Caco-2 (cell line): ENCODE data around the gene CBFB. TPM values are rescaled to one million over a fixed set of nuclear protein-coding genes. Genes with fewer than 3 reads are reported as not detected.

ENCODE experiments used
- BruUV-seq: library from RNA; stranded (reverse); fragments of 400-500 nt; replicated peaks from 2 replicates; lab custom pipeline; 2021; lab: Mats Ljungman, UMichigan
- CTCF ChIA-PET: fragments of 300-600 bp; sonication (Branson Sonifier 250); formaldehyde crosslinking; loops from one replicate; lab custom pipeline; 2022; ENCODE audit warnings: antibody characterized with exemption; lab: Charles Lee
- POLR2A ChIA-PET: fragments of 300-600 bp; sonication (Branson Sonifier 250); formaldehyde crosslinking; loops from one replicate; lab custom pipeline; 2022; ENCODE audit warnings: antibody characterized with exemption; lab: Charles Lee
- DNase-seq, 2 experiments: peaks; one replicate each; pipeline versions ENCODE4 v3.0.0 to v3.0.0-alpha.2; 2020 to 2022
- H3K27me3 ChIP-seq: replicated peaks from 2 replicates; pipeline ENCODE4 v1.6.0; 2011; ENCODE audit warnings: low read length; ENCODE audit not compliant: control insufficient read depth, insufficient read depth
- H3K36me3 ChIP-seq: 2 replicates; pipeline ENCODE4 v1.5.1; 2011; ENCODE audit warnings: low read length; ENCODE audit not compliant: control insufficient read depth, insufficient read depth
- H3K4me1 ChIP-seq: fragments of 250-450 bp; sonication (Bioruptor Pico); 2 replicates; pipeline ENCODE4 v1.5.1; 2020; ENCODE audit warnings: mild to moderate bottlenecking
- H3K4me3 ChIP-seq: 2 replicates; pipeline ENCODE4 v1.5.1; 2011; ENCODE audit warnings: low read depth, mild to moderate bottlenecking, control low read depth, low read length
- H3K9me3 ChIP-seq: fragments of 250-450 bp; sonication (Bioruptor Pico); 2 replicates; pipeline ENCODE4 v1.5.1; 2020; ENCODE audit warnings: mild to moderate bottlenecking, moderate library complexity
- H3K27ac Mint-ChIP-seq: one replicate; pipeline ENCODE4 v1.8.0; 2022; ENCODE audit warnings: mixed read lengths; ENCODE audit not compliant: unreplicated experiment
- H3K27me3 Mint-ChIP-seq: one replicate; pipeline ENCODE4 v1.8.0; 2022; ENCODE audit warnings: mixed read lengths; ENCODE audit not compliant: insufficient read depth, unreplicated experiment
- H3K36me3 Mint-ChIP-seq: one replicate; pipeline ENCODE4 v1.8.0; 2022; ENCODE audit warnings: mild to moderate bottlenecking, mixed read lengths; ENCODE audit not compliant: insufficient read depth, unreplicated experiment
- H3K4me1 Mint-ChIP-seq: one replicate; pipeline ENCODE4 v1.8.0; 2022; ENCODE audit warnings: low read depth, mixed read lengths; ENCODE audit not compliant: unreplicated experiment
- H3K4me3 Mint-ChIP-seq: one replicate; pipeline ENCODE4 v1.8.0; 2022; ENCODE audit warnings: mild to moderate bottlenecking, moderate library complexity, mixed read lengths; ENCODE audit not compliant: unreplicated experiment
- H3K9me3 Mint-ChIP-seq: one replicate; pipeline ENCODE4 v1.8.0; 2022; ENCODE audit warnings: mixed read lengths; ENCODE audit not compliant: unreplicated experiment
- intact Hi-C: fragments of 100-400 bp; cut with micrococcal nuclease; formaldehyde crosslinking; loops from one replicate; pipeline ENCODE4 v1.10.0; 2022; ENCODE audit not compliant: unreplicated experiment
- total RNA-seq: library from RNA; stranded (reverse); gene quantifications from 2 replicates; pipeline ENCODE4 v1.2.3, GENCODE V29; 2022
- TF ChIP-seq, protein P1 (sequence below), 2 experiments: fragments of 200-600 bp in 1 of 2; IDR thresholded peaks; 1 replicate in 1 of 2; 2 replicates in 1 of 2; pipeline versions ENCODE4 v1.5.1 to v1.8.0; 2011 to 2022; ENCODE audit warnings: antibody characterized with exemption in 1 of 2, control low read depth in 1 of 2, inconsistent platforms in 1 of 2, low read depth in 1 of 2, low read length in 1 of 2, mild to moderate bottlenecking in 1 of 2, moderate library complexity in 1 of 2; ENCODE audit not compliant: insufficient read depth in 1 of 2, severe bottlenecking in 1 of 2, unreplicated experiment in 1 of 2

The CBFB gene
- total RNA-seq, 1 experiment from 2014 or later = 102 TPM

GRCh38 chr16:67111951-67112444 lies 83.0 kb downstream of the CBFB start:
- Histone ChIP-seq H3K36me3 (0 out of 2 replicates have a peak, but pooled peaks cover 2% of the 10 kb centered on the region), H3K4me1 (peaks cover 44% of the 10 kb centered on the region), H3K27me3 (no peaks in the 10 kb centered on the region), H3K4me3 (no peak overlapping the region), H3K9me3 (no peaks in the 10 kb centered on the region)
- Mint-ChIP-seq H3K9me3 (no peaks in the 10 kb centered on the region), H3K4me3 (peak overlapping the region; percentile 97), H3K27ac (no peak overlapping the region), H3K27me3 (no peaks in the 10 kb centered on the region), H3K4me1 (peaks cover 39% of the 10 kb centered on the region), H3K36me3 (peaks cover 34% of the 10 kb centered on the region)
- BruUV-seq = no TSS peak
- ChIA-PET CTCF (interaction anchor here (0.6 to 2.1 kb wide), 2 partner anchors 43 to 124 kb away, joined by 5 to 8 read pairs; no protein-coding TSS in a partner anchor), POLR2A (no interaction called here)
- intact Hi-C loops = loop anchor here (2.0 kb wide), 1 partner anchor 73 kb away; no protein-coding TSS in a partner anchor
- TF ChIP-seq, protein P1, sequence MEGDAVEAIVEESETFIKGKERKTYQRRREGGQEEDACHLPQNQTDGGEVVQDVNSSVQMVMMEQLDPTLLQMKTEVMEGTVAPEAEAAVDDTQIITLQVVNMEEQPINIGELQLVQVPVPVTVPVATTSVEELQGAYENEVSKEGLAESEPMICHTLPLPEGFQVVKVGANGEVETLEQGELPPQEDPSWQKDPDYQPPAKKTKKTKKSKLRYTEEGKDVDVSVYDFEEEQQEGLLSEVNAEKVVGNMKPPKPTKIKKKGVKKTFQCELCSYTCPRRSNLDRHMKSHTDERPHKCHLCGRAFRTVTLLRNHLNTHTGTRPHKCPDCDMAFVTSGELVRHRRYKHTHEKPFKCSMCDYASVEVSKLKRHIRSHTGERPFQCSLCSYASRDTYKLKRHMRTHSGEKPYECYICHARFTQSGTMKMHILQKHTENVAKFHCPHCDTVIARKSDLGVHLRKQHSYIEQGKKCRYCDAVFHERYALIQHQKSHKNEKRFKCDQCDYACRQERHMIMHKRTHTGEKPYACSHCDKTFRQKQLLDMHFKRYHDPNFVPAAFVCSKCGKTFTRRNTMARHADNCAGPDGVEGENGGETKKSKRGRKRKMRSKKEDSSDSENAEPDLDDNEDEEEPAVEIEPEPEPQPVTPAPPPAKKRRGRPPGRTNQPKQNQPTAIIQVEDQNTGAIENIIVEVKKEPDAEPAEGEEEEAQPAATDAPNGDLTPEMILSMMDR (IDR thresholded peaks at IDR 0.05; ENCODE audit: insufficient read depth in 1 of 2, low read depth in 1 of 2, low read length in 1 of 2, severe bottlenecking in 1 of 2, unreplicated experiment in 1 of 2) = no peak
- no peak for DNase-seq

DNA sequence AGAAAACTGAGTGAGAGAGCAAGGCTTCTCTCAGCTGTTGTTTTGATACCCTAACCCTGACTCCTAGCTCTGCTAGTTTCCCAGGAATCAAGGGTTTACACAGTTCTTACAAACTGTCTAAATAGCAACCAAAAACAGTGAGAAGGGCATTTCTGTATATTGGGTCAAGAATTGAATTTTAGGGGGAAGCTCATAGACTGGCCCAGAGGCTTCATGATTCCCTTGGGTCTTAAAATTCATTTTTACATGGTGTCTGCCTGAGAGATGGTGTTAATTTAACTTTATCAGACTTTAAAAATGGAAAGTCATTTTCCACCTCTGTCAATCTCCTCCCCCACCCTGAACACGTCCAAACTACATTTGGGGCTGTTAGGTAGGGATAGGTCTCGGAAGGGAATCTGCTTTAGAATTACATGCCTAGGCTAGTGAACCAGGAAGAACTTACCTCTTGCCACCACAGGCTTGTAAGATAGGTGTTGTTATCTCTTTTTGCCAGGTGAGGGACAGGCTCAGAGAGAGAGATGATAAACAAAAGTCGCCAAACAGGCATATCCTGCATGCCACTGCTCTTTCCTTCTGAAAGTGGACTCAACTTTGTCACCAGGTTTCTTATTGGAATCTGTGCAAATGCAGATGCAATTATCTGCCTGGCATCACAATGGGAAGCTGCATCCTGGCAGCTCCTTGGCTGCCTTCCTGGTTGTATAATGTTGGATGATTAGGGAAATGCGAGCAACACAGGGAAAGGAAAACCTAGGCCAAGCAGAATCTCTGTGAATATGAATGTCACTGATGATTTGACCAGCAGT lies 83.8 kb downstream of the CBFB start:
- Histone ChIP-seq H3K4me1 (peaks cover 44% of the 10 kb centered on the region), H3K9me3 (no peaks in the 10 kb centered on the region), H3K27me3 (no peaks in the 10 kb centered on the region), H3K36me3 (0 out of 2 replicates have a peak, but pooled peaks cover 2% of the 10 kb centered on the region), H3K4me3 (no peak overlapping the region)
- H3K9me3 Mint-ChIP-seq = no peaks in the 10 kb centered on the region
- DNase-seq = peak; percentile 57 to 75
- H3K4me3 Mint-ChIP-seq = peak overlapping the region; percentile 43
- intact Hi-C loops = loop anchor here (2.0 kb wide), 1 partner anchor 72 kb away; no protein-coding TSS in a partner anchor
- no TSS peak for BruUV-seq
- peak overlapping the region; percentile 60 for H3K27ac Mint-ChIP-seq
- H3K36me3 Mint-ChIP-seq = peaks cover 41% of the 10 kb centered on the region
- peaks cover 39% of the 10 kb centered on the region for H3K4me1 Mint-ChIP-seq
- ChIA-PET CTCF (interaction anchor here (0.5 to 2.1 kb wide), 2 partner anchors 43 to 65 kb away, joined by 4 to 8 read pairs; no protein-coding TSS in a partner anchor), POLR2A (no interaction called here)
- TF ChIP-seq, protein P1 (IDR thresholded peaks at IDR 0.05; ENCODE audit: insufficient read depth in 1 of 2, low read depth in 1 of 2, low read length in 1 of 2, severe bottlenecking in 1 of 2, unreplicated experiment in 1 of 2) = peak in 1 of 2 experiments; percentile 19
- H3K27me3 Mint-ChIP-seq = no peaks in the 10 kb centered on the region

DNA sequence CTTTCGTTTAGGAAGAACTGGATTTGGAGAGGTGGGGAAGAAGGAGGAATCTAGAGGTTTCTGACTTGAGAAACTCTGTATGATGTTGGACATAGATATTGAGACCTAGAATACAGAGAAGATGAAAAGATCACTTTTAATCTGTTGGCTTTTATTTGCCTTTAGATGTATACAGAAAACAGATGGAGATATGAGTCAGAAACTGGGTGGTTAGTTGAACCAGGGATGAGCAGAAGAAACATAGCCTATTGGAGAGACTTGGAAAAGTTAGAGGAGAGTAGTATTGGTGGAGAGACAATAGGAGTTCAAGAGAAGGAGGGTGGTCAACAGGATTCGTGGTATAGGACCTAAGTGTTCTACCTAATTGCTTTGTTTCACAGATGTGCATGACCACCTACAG lies 85.8 kb downstream of the CBFB start:
- Histone ChIP-seq H3K4me3 (no peak overlapping the region), H3K36me3 (0 out of 2 replicates have a peak, but pooled peaks cover 2% of the 10 kb centered on the region), H3K4me1 (peaks cover 36% of the 10 kb centered on the region), H3K27me3 (no peaks in the 10 kb centered on the region), H3K9me3 (no peaks in the 10 kb centered on the region)
- ChIA-PET CTCF (no interaction called here), POLR2A (no interaction called here)
- H3K27me3 Mint-ChIP-seq = no peaks in the 10 kb centered on the region
- no peaks in the 10 kb centered on the region for H3K9me3 Mint-ChIP-seq
- TF ChIP-seq, protein P1 (IDR thresholded peaks at IDR 0.05; ENCODE audit: insufficient read depth in 1 of 2, low read depth in 1 of 2, low read length in 1 of 2, severe bottlenecking in 1 of 2, unreplicated experiment in 1 of 2) = no peak
- H3K36me3 Mint-ChIP-seq = peaks cover 44% of the 10 kb centered on the region
- no peak overlapping the region for H3K27ac Mint-ChIP-seq
- no peak overlapping the region for H3K4me3 Mint-ChIP-seq
- peaks cover 33% of the 10 kb centered on the region for H3K4me1 Mint-ChIP-seq
- intact Hi-C loops = no loop called here
- no TSS peak for BruUV-seq
- DNase-seq = no peak
